CD4-positive, alpha-beta T cell (primary cell): ENCODE data around the gene MTMR12. TPM values are rescaled to one million over a fixed set of nuclear protein-coding genes. Genes with fewer than 3 reads are reported as not detected.

Experiments
- ATAC-seq: fragments of 200-7000 bp; cut with Tn5 transposase; one replicate; pipeline ENCODE4 v1.10.0; 2022; ENCODE audit warnings: mild to moderate bottlenecking; ENCODE audit not compliant: poor library complexity
- CTCF ChIA-PET: fragments of 350-600 bp; sonication (Branson Sonifier 250); formaldehyde crosslinking; loops from one replicate; lab custom pipeline; 2021; ENCODE audit warnings: antibody characterized with exemption, inconsistent platforms; lab: Charles Lee
- POLR2A ChIA-PET: fragments of 350-600 bp; sonication (Branson Sonifier 250); formaldehyde crosslinking; loops from one replicate; lab custom pipeline; 2021; ENCODE audit warnings: antibody characterized with exemption, inconsistent platforms; lab: Charles Lee
- DNase-seq, 14 experiments: peaks; one replicate each; pipeline ENCODE4 v3.0.0-alpha.2; 2013 to 2020; ENCODE audit warnings: mixed read lengths in 2 of 14
- H3K27ac ChIP-seq, 2 donors: one replicate each; pipeline versions ENCODE4 v1.5.1 to v1.7.0; 2013; ENCODE audit warnings: low read length in 2 of 2, low read depth in 1 of 2, mild to moderate bottlenecking in 1 of 2
- H3K27me3 ChIP-seq, 2 experiments: 1 replicate in 1 of 2; 2 replicates in 1 of 2; pipeline versions ENCODE4 v1.6.1 to v1.7.0; 2013; ENCODE audit warnings: low read length in 2 of 2, control low read depth in 1 of 2, mild to moderate bottlenecking in 1 of 2, moderate library complexity in 1 of 2; ENCODE audit not compliant: insufficient read depth in 2 of 2, control insufficient read depth in 1 of 2
- H3K36me3 ChIP-seq: one replicate; pipeline ENCODE4 v1.6.1; 2013; ENCODE audit warnings: low read length, control low read depth; ENCODE audit not compliant: insufficient read depth
- H3K4me1 ChIP-seq: one replicate; pipeline ENCODE4 v1.6.1; 2013; ENCODE audit warnings: low read length, control low read depth; ENCODE audit not compliant: insufficient read depth
- H3K4me3 ChIP-seq: one replicate; pipeline ENCODE4 v1.5.1; 2013; ENCODE audit warnings: mild to moderate bottlenecking, low read length, moderate library complexity
- H3K9me3 ChIP-seq, 2 experiments: 1 replicate in 1 of 2; 2 replicates in 1 of 2; pipeline versions ENCODE4 v1.6.1 to v1.7.0; 2013; ENCODE audit warnings: low read length in 2 of 2, mild to moderate bottlenecking in 2 of 2, control low read depth in 1 of 2, moderate library complexity in 1 of 2; ENCODE audit not compliant: control insufficient read depth in 1 of 2, insufficient read depth in 1 of 2
- H3K27ac Mint-ChIP-seq: one replicate; pipeline ENCODE4 v1.8.0; 2020; ENCODE audit warnings: mixed read lengths
- H3K27me3 Mint-ChIP-seq: one replicate; pipeline ENCODE4 v1.8.0; 2021; ENCODE audit warnings: mixed read lengths
- H3K36me3 Mint-ChIP-seq: one replicate; pipeline ENCODE4 v1.8.0; 2021; ENCODE audit warnings: low read depth, mixed read lengths
- H3K4me1 Mint-ChIP-seq: one replicate; pipeline ENCODE4 v1.8.0; 2021; ENCODE audit warnings: low read depth, mixed read lengths
- H3K4me3 Mint-ChIP-seq: one replicate; pipeline ENCODE4 v1.8.0; 2020; ENCODE audit warnings: mild to moderate bottlenecking, mixed read lengths
- H3K9me3 Mint-ChIP-seq: one replicate; pipeline ENCODE4 v1.8.0; 2020; ENCODE audit warnings: mixed read lengths
- intact Hi-C, 2 experiments: fragments of 100-400 bp; cut with DNase I in 1 of 2; cut with micrococcal nuclease in 1 of 2; formaldehyde crosslinking; loops; one replicate each; pipeline versions ENCODE4 v1.15.1 to v1.9.0; 2023 to 2025; cut with DNase I, micrococcal nuclease
- total RNA-seq, 174 experiments: library from RNA in 2 of 174; stranded (reverse) in 2 of 174; gene quantifications; one replicate each; pipeline ENCODE4 v1.2.3 and lab custom pipeline; 2021 to 2026
- TF ChIP-seq, protein P1 (sequence below): fragments of 200-600 bp; IDR thresholded peaks from one replicate; pipeline ENCODE4 v1.8.0; 2022; ENCODE audit warnings: antibody characterized with exemption, mild to moderate bottlenecking

The MTMR12 gene
- total RNA-seq, 2 experiments from 2014 or later = 15.9 to 18.3 TPM

- ChIA-PET POLR2A (no interaction called here), CTCF (no interaction called here)
- H3K27ac ChIP-seq = no peak overlapping the region
- no peaks in the 10 kb centered on the region for H3K27me3 ChIP-seq
- no peaks in the 10 kb centered on the region for H3K27me3 Mint-ChIP-seq
- intact Hi-C loops = loop anchor here (10.0 kb wide), 2 partner anchors 65 to 245 kb away; partner anchors contain the start of gene GOLPH3 (in 1 of the 2)
- ATAC-seq = no peak
- H3K4me1 Mint-ChIP-seq = no peaks in the 10 kb centered on the region
- H3K27ac Mint-ChIP-seq = no peak overlapping the region
- H3K4me3 Mint-ChIP-seq = no peak overlapping the region
- no peak for DNase-seq
- no peak overlapping the region for H3K4me3 ChIP-seq
- peaks cover 71% of the 10 kb centered on the region for H3K36me3 ChIP-seq
- TF ChIP-seq, protein P1, sequence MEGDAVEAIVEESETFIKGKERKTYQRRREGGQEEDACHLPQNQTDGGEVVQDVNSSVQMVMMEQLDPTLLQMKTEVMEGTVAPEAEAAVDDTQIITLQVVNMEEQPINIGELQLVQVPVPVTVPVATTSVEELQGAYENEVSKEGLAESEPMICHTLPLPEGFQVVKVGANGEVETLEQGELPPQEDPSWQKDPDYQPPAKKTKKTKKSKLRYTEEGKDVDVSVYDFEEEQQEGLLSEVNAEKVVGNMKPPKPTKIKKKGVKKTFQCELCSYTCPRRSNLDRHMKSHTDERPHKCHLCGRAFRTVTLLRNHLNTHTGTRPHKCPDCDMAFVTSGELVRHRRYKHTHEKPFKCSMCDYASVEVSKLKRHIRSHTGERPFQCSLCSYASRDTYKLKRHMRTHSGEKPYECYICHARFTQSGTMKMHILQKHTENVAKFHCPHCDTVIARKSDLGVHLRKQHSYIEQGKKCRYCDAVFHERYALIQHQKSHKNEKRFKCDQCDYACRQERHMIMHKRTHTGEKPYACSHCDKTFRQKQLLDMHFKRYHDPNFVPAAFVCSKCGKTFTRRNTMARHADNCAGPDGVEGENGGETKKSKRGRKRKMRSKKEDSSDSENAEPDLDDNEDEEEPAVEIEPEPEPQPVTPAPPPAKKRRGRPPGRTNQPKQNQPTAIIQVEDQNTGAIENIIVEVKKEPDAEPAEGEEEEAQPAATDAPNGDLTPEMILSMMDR = no peak
- no peaks in the 10 kb centered on the region for H3K9me3 ChIP-seq
- no peaks in the 10 kb centered on the region for H3K4me1 ChIP-seq
- peaks cover 86% of the 10 kb centered on the region for H3K36me3 Mint-ChIP-seq
- no peaks in the 10 kb centered on the region for H3K9me3 Mint-ChIP-seq
Measured at GRCh38 chr5:32239385-32239784, 73.4 kb downstream of the MTMR12 start.

GRCh38 chr5:32233696-32234447, 78.9 kb downstream of the MTMR12 start:
- H3K4me1 ChIP-seq = peaks cover 5% of the 10 kb centered on the region
- H3K9me3 Mint-ChIP-seq = no peaks in the 10 kb centered on the region
- H3K27me3 ChIP-seq = no peaks in the 10 kb centered on the region
- H3K27me3 Mint-ChIP-seq = no peaks in the 10 kb centered on the region
- no peak overlapping the region for H3K27ac ChIP-seq
- H3K4me3 ChIP-seq = no peak overlapping the region
- TF ChIP-seq, protein P1 = no peak
- H3K4me3 Mint-ChIP-seq = no peak overlapping the region
- POLR2A ChIA-PET = no interaction called here
- peak overlapping the region; percentile 9 for H3K27ac Mint-ChIP-seq
- ATAC-seq (no peak), DNase-seq (peak in 2 of 14 experiments; percentile 25 to 29)
- peaks cover 75% of the 10 kb centered on the region for H3K36me3 Mint-ChIP-seq
- CTCF ChIA-PET = no interaction called here
- no peaks in the 10 kb centered on the region for H3K9me3 ChIP-seq
- H3K4me1 Mint-ChIP-seq = peaks cover 5% of the 10 kb centered on the region
- H3K36me3 ChIP-seq = peaks cover 63% of the 10 kb centered on the region
- intact Hi-C loops = loop anchor here (2.0 to 10.0 kb wide), 5 partner anchors 59 to 381 kb away; partner anchors contain the start of gene GOLPH3 (in 1 of the 2)

DNA sequence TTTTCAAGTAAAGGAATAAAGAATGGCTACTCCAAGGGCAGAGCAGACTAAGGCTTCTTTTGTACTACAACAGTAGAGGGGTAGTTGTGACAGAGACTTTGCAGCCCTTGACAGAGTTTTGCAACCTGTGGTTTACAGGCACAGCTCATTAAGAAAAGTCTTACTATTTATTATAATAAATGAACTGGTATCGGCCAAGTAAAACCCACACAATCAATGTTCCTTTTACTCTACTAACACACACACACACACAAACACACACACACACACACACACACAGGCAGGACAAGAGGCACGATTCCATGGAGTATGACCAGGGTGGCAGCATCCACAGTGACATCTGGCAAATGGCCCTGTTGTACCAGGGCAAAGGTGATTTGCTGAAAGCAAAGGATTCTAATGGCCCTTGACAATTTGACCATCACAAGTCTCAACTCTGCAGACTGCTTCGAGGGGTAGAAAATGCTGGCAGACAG, 79.5 kb downstream of the MTMR12 start:
- DNase-seq = no peak
- TF ChIP-seq, protein P1 = no peak
- no peaks in the 10 kb centered on the region for H3K9me3 ChIP-seq
- Mint-ChIP-seq H3K4me3 (no peak overlapping the region), H3K4me1 (peaks cover 5% of the 10 kb centered on the region), H3K36me3 (peaks cover 73% of the 10 kb centered on the region), H3K9me3 (no peaks in the 10 kb centered on the region), H3K27me3 (no peaks in the 10 kb centered on the region), H3K27ac (peak overlapping the region; percentile 64)
- H3K36me3 ChIP-seq = peaks cover 57% of the 10 kb centered on the region
- ChIA-PET POLR2A (interaction anchor here (1.3 to 2.0 kb wide), 2 partner anchors 58 to 59 kb away, joined by 8 to 10 read pairs; partner anchors contain the start of gene GOLPH3), CTCF (interaction anchor here (0.9 to 2.4 kb wide), 5 partner anchors 9 to 99 kb away, joined by 3 to 29 read pairs (median 4); no protein-coding TSS in a partner anchor)
- H3K4me3 ChIP-seq = no peak overlapping the region
- H3K4me1 ChIP-seq = peaks cover 5% of the 10 kb centered on the region
- ATAC-seq = no peak
- no peak overlapping the region for H3K27ac ChIP-seq
- no peaks in the 10 kb centered on the region for H3K27me3 ChIP-seq
- intact Hi-C loops = loop anchor here (2.0 to 10.0 kb wide), 5 partner anchors 58 to 382 kb away; partner anchors contain the start of gene GOLPH3 (in 1 of the 2)
